AG09309 (cell line): ENCODE data around the gene CCNF.

Source experiments
- DNase-seq: peaks from one replicate; pipeline ENCODE4 v3.0.0-alpha.2; 2010; ENCODE audit warnings: low read depth
- H3K4me3 ChIP-seq: 2 replicates; pipeline ENCODE4 v1.5.1; 2011; ENCODE audit warnings: mild to moderate bottlenecking, low read depth, low read length, moderate library complexity; ENCODE audit not compliant: control insufficient read depth
- CTCF ChIP-seq: IDR thresholded peaks from 2 replicates; pipeline ENCODE4 v1.5.1; 2011; ENCODE audit warnings: mild to moderate bottlenecking, low read depth, low read length, inconsistent platforms; ENCODE audit not compliant: insufficient read depth, control insufficient read depth; ENCODE audit errors: missing control alignments

The CCNF gene

GRCh38 chr16:2388139-2388874 is 40.9 kb upstream of the CCNF start:
- no peak overlapping the region for H3K4me3 ChIP-seq
- no peak for TF ChIP-seq CTCF
- DNase-seq, result no peak

- no peak for DNase-seq
- TF ChIP-seq CTCF, result no peak
- no peak overlapping the region for H3K4me3 ChIP-seq
Observed at GRCh38 chr16:2388875-2389433, 40.3 kb upstream of the CCNF start.

- DNase-seq, result no peak
- no peak overlapping the region for H3K4me3 ChIP-seq
- no peak for TF ChIP-seq CTCF
Observed at GRCh38 chr16:2392025-2392424, 37.2 kb upstream of the CCNF start.

- TF ChIP-seq CTCF, result no peak
- DNase-seq, result no peak
Observed at GRCh38 chr16:2398520-2398919, 30.7 kb upstream of the CCNF start.

GRCh38 chr16:2404099-2404498 is 25.1 kb upstream of the CCNF start:
- TF ChIP-seq CTCF, result no peak
- H3K4me3 ChIP-seq, result no peak overlapping the region
- DNase-seq, result no peak

More at GRCh38 chr16:2398520-2398919, 30.7 kb upstream of the CCNF start:
- no peak overlapping the region for H3K4me3 ChIP-seq

- no peak for DNase-seq
- H3K4me3 ChIP-seq, result no peak overlapping the region
- no peak for TF ChIP-seq CTCF
Observed at GRCh38 chr16:2415085-2415484, 14.2 kb upstream of the CCNF start.

GRCh38 chr16:2420035-2420434 is 9.2 kb upstream of the CCNF start:
- no peak for DNase-seq
- no peak for TF ChIP-seq CTCF

More at GRCh38 chr16:2420035-2420434, 9.2 kb upstream of the CCNF start:
- H3K4me3 ChIP-seq, result no peak overlapping the region
